ENCODE measurements around the gene OSBPL2. TPM values are rescaled to one million over a fixed set of nuclear protein-coding genes. Genes with fewer than 3 reads are reported as not detected.

OSBPL2 gene
- total and polyA plus RNA-seq, 2 experiments from 2014 or later: 16.6 to 31.2 TPM

GRCh38 chr20:62332989-62333819 lies 94.9 kb downstream of the OSBPL2 start:
- peaks cover 14% of the 10 kb centered on the region for H3K27me3 Mint-ChIP-seq (ENCODE audit: insufficient read depth, low read depth, poor library complexity)
- no peaks in the 10 kb centered on the region for H3K4me1 ChIP-seq (ENCODE audit: insufficient read depth)
- no peak overlapping the region for H2AFZ ChIP-seq
- no peaks in the 10 kb centered on the region for H3K4me1 Mint-ChIP-seq
- DNase-seq (ENCODE audit: low spot score) (no peak), ATAC-seq (no peak)
- no peaks in the 10 kb centered on the region for H3K9me2 ChIP-seq (ENCODE audit: insufficient read depth)
- H3K27ac ChIP-seq (ENCODE audit: low read depth): no peak overlapping the region
- H3K27ac Mint-ChIP-seq: no peak overlapping the region
- H3K27me3 ChIP-seq (ENCODE audit: insufficient read depth): no peaks in the 10 kb centered on the region
- H3K4me3 Mint-ChIP-seq: no peak overlapping the region
- H4K20me1 ChIP-seq (replicated peaks; ENCODE audit: insufficient read depth): no peaks in the 10 kb centered on the region
- H3K79me2 ChIP-seq (replicated peaks; ENCODE audit: insufficient read depth): no peaks in the 10 kb centered on the region
- no peak overlapping the region for H3K4me3 ChIP-seq
- peaks cover 3% of the 10 kb centered on the region; the same call in 1 of the 2 replicates for H3F3A ChIP-seq (replicated peaks; ENCODE audit: low read depth)
- peaks cover 39% of the 10 kb centered on the region for H3K36me3 Mint-ChIP-seq (ENCODE audit: low read depth)
- H3K36me3 ChIP-seq (ENCODE audit: insufficient read depth): peaks cover 13% of the 10 kb centered on the region
- H3K4me2 ChIP-seq: no peak overlapping the region
- no peaks in the 10 kb centered on the region for H3K9me3 Mint-ChIP-seq
- TF ChIP-seq EZH2phosphoT487 (IDR thresholded peaks at IDR 0.05; ENCODE audit: unreplicated experiment) (no peak), NANOG (IDR thresholded peaks at IDR 0.05; ENCODE audit: borderline replicate concordance) (no peak), POLR2AphosphoS5 (IDR thresholded peaks at IDR 0.05; ENCODE audit: low read depth) (no peak), ZNF462 (CRISPR knock-in tag; IDR thresholded peaks at IDR 0.05) (no peak), CTCF (conservative IDR thresholded peaks at IDR 0.05; ENCODE audit: low read depth in 2 of 2) (no peak), ETS1 (IDR thresholded peaks at IDR 0.05) (no peak), CREB1 (CRISPR knock-in tag; IDR thresholded peaks at IDR 0.05; ENCODE audit: low read depth) (no peak), REST (IDR thresholded peaks at IDR 0.05; ENCODE audit: unreplicated experiment) (no peak), JUNB (IDR thresholded peaks at IDR 0.05; ENCODE audit: unreplicated experiment) (no peak), STAT1 (IDR thresholded peaks at IDR 0.05; ENCODE audit: unreplicated experiment) (no peak), ZNF114 (CRISPR knock-in tag; IDR thresholded peaks at IDR 0.05) (no peak), EZH2 (IDR thresholded peaks at IDR 0.05; ENCODE audit: low read depth, unreplicated experiment) (no peak), ZNF331 (CRISPR knock-in tag; IDR thresholded peaks at IDR 0.05; ENCODE audit: low read depth) (no peak)

All from GM23338 (cell line).